ENCODE measurements around the gene COPZ2. TPM values are rescaled to one million over a fixed set of nuclear protein-coding genes. Genes with fewer than 3 reads are reported as not detected.

The COPZ2 gene
- total and polyA plus RNA-seq, 9 of the 15 experiments (the other 6 are each of a cell fraction or from before 2014, with no cell fraction given): 0.22 to 0.49 TPM; not detected in 7

DNA sequence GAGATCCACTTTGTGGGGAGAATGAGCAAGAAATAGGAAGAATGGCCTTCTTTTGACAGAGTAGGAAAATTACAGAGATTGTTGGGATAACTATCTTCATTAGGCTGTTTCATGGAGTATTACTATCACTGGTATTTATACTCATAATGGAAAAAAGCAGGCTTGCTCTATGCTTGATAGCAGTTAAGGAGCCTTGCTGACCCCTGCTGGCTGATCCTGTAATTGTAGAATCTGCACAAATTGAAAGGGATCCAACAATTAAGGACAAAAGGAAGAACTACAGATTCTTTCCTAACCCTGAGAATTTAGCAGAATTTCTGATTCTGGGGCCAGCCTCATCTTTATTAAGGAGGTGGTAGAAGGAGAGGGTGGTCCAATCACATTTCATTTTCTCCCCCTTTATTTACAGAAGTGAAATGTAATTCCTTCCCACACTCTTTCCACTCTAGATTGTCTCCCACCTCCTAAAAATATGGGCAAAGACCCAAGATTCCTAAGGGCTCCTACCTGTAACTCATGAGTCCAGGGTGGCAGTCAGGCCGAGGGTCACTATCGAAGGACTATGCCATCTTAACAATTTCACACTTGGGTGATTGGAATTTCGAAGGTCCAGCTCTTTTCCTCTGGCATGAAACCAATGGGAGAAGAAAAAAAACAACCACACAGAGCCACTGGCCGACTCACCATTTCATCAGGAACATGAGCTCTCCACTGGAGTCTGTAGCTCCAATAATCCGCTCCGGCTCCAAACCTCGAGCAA is 36.9 kb upstream of the COPZ2 start (continued):
- TF ChIP-seq, protein P1, sequence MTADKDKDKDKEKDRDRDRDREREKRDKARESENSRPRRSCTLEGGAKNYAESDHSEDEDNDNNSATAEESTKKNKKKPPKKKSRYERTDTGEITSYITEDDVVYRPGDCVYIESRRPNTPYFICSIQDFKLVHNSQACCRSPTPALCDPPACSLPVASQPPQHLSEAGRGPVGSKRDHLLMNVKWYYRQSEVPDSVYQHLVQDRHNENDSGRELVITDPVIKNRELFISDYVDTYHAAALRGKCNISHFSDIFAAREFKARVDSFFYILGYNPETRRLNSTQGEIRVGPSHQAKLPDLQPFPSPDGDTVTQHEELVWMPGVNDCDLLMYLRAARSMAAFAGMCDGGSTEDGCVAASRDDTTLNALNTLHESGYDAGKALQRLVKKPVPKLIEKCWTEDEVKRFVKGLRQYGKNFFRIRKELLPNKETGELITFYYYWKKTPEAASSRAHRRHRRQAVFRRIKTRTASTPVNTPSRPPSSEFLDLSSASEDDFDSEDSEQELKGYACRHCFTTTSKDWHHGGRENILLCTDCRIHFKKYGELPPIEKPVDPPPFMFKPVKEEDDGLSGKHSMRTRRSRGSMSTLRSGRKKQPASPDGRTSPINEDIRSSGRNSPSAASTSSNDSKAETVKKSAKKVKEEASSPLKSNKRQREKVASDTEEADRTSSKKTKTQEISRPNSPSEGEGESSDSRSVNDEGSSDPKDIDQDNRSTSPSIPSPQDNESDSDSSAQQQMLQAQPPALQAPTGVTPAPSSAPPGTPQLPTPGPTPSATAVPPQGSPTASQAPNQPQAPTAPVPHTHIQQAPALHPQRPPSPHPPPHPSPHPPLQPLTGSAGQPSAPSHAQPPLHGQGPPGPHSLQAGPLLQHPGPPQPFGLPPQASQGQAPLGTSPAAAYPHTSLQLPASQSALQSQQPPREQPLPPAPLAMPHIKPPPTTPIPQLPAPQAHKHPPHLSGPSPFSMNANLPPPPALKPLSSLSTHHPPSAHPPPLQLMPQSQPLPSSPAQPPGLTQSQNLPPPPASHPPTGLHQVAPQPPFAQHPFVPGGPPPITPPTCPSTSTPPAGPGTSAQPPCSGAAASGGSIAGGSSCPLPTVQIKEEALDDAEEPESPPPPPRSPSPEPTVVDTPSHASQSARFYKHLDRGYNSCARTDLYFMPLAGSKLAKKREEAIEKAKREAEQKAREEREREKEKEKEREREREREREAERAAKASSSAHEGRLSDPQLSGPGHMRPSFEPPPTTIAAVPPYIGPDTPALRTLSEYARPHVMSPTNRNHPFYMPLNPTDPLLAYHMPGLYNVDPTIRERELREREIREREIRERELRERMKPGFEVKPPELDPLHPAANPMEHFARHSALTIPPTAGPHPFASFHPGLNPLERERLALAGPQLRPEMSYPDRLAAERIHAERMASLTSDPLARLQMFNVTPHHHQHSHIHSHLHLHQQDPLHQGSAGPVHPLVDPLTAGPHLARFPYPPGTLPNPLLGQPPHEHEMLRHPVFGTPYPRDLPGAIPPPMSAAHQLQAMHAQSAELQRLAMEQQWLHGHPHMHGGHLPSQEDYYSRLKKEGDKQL (CRISPR knock-in tag; IDR thresholded peaks at IDR 0.05; ENCODE audit: borderline replicate concordance): no peak
- TF ChIP-seq, protein P2, sequence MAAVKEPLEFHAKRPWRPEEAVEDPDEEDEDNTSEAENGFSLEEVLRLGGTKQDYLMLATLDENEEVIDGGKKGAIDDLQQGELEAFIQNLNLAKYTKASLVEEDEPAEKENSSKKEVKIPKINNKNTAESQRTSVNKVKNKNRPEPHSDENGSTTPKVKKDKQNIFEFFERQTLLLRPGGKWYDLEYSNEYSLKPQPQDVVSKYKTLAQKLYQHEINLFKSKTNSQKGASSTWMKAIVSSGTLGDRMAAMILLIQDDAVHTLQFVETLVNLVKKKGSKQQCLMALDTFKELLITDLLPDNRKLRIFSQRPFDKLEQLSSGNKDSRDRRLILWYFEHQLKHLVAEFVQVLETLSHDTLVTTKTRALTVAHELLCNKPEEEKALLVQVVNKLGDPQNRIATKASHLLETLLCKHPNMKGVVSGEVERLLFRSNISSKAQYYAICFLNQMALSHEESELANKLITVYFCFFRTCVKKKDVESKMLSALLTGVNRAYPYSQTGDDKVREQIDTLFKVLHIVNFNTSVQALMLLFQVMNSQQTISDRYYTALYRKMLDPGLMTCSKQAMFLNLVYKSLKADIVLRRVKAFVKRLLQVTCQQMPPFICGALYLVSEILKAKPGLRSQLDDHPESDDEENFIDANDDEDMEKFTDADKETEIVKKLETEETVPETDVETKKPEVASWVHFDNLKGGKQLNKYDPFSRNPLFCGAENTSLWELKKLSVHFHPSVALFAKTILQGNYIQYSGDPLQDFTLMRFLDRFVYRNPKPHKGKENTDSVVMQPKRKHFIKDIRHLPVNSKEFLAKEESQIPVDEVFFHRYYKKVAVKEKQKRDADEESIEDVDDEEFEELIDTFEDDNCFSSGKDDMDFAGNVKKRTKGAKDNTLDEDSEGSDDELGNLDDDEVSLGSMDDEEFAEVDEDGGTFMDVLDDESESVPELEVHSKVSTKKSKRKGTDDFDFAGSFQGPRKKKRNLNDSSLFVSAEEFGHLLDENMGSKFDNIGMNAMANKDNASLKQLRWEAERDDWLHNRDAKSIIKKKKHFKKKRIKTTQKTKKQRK (IDR thresholded peaks at IDR 0.05; ENCODE audit: borderline replicate concordance, low read depth, low read length): no peak
- TF ChIP-seq DMBX1 (CRISPR knock-in tag; IDR thresholded peaks at IDR 0.05; ENCODE audit: borderline replicate concordance): no peak
- no peak for TF ChIP-seq CHD2 (IDR thresholded peaks at IDR 0.05; ENCODE audit: low read depth, low read length)
- no peak for TF ChIP-seq DPF2 (IDR thresholded peaks at IDR 0.05)
- TF ChIP-seq ZNF644 (tag; IDR thresholded peaks at IDR 0.05; ENCODE audit: low read depth): no peak
- no peak for TF ChIP-seq NFE2L1 (tag; IDR thresholded peaks at IDR 0.05; ENCODE audit: borderline replicate concordance, low read depth)
- TF ChIP-seq, protein P3, sequence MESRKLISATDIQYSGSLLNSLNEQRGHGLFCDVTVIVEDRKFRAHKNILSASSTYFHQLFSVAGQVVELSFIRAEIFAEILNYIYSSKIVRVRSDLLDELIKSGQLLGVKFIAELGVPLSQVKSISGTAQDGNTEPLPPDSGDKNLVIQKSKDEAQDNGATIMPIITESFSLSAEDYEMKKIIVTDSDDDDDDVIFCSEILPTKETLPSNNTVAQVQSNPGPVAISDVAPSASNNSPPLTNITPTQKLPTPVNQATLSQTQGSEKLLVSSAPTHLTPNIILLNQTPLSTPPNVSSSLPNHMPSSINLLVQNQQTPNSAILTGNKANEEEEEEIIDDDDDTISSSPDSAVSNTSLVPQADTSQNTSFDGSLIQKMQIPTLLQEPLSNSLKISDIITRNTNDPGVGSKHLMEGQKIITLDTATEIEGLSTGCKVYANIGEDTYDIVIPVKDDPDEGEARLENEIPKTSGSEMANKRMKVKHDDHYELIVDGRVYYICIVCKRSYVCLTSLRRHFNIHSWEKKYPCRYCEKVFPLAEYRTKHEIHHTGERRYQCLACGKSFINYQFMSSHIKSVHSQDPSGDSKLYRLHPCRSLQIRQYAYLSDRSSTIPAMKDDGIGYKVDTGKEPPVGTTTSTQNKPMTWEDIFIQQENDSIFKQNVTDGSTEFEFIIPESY (CRISPR knock-in tag; IDR thresholded peaks at IDR 0.05): no peak
- TF ChIP-seq SIN3B (IDR thresholded peaks at IDR 0.05; ENCODE audit: low read depth): no peak
- TF ChIP-seq, protein P4, sequence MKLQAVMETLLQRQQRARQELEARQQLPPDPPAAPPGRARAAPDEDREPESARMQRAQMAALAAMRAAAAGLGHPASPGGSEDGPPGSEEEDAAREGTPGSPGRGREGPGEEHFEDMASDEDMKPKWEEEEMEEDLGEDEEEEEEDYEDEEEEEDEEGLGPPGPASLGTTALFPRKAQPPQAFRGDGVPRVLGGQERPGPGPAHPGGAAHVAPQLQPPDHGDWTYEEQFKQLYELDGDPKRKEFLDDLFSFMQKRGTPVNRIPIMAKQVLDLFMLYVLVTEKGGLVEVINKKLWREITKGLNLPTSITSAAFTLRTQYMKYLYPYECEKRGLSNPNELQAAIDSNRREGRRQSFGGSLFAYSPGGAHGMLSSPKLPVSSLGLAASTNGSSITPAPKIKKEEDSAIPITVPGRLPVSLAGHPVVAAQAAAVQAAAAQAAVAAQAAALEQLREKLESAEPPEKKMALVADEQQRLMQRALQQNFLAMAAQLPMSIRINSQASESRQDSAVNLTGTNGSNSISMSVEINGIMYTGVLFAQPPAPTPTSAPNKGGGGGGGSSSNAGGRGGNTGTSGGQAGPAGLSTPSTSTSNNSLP (IDR thresholded peaks at IDR 0.05; ENCODE audit: borderline replicate concordance, low read depth, low read length): peak; percentile 67; the same call in 1 of the 2 replicates
- TF ChIP-seq POU5F1 (IDR thresholded peaks at IDR 0.05; ENCODE audit: borderline replicate concordance, low read depth, low read length, partially characterized antibody): no peak
- TF ChIP-seq PTBP1 (IDR thresholded peaks at IDR 0.05; ENCODE audit: low read depth, low read length): no peak
- no peak for TF ChIP-seq ZNF436 (CRISPR knock-in tag; IDR thresholded peaks at IDR 0.05)
- no peak for TF ChIP-seq EGR1 (conservative IDR thresholded peaks at IDR 0.05)
- TF ChIP-seq ZNF24 (IDR thresholded peaks at IDR 0.05): no peak

All from K562 (cell line).